RWPE2 (cell line): ENCODE data around the gene ARHGAP18.

Experiments
- ATAC-seq: fragments of 200-7000 bp; cut with Tn5 transposase; 3 replicates; pipeline ENCODE4 v1.9.1; 2021; ENCODE audit warnings: low read depth
- DNase-seq: peaks from one replicate; pipeline ENCODE4 v3.0.0-alpha.2; 2020; ENCODE audit warnings: low spot score
- H3K27ac ChIP-seq: fragments of 450-650 bp; 2 replicates; pipeline ENCODE4 v1.5.1; 2017; ENCODE audit warnings: mild to moderate bottlenecking; ENCODE audit not compliant: poor library complexity, severe bottlenecking
- H3K27me3 ChIP-seq: fragments of 250-450 bp; sonication (Bioruptor Pico); 2 replicates; pipeline ENCODE4 v1.5.1; 2021; ENCODE audit warnings: mild to moderate bottlenecking, moderate library complexity; ENCODE audit not compliant: insufficient read depth, poor library complexity, severe bottlenecking
- H3K36me3 ChIP-seq: fragments of 250-450 bp; sonication (Bioruptor Pico); 2 replicates; pipeline ENCODE4 v1.5.1; 2020; ENCODE audit warnings: low read depth, mild to moderate bottlenecking, moderate library complexity
- H3K4me1 ChIP-seq: fragments of 250-450 bp; sonication (Bioruptor Pico); 2 replicates; pipeline ENCODE4 v1.5.1; 2021; ENCODE audit warnings: mild to moderate bottlenecking, moderate library complexity; ENCODE audit not compliant: insufficient read depth, poor library complexity, severe bottlenecking
- H3K4me3 ChIP-seq: fragments of 250-450 bp; sonication (Bioruptor Pico); 2 replicates; pipeline ENCODE4 v1.5.1; 2021; ENCODE audit warnings: mild to moderate bottlenecking, moderate library complexity; ENCODE audit not compliant: severe bottlenecking
- H3K9me3 ChIP-seq: fragments of 250-450 bp; sonication (Bioruptor Pico); 2 replicates; pipeline ENCODE4 v1.5.1; 2021; ENCODE audit warnings: mild to moderate bottlenecking, moderate library complexity; ENCODE audit not compliant: severe bottlenecking
- TF ChIP-seq, protein P1 (sequence below): fragments of 450-650 bp; IDR thresholded peaks from one replicate; pipeline ENCODE4 v1.5.1; 2017; ENCODE audit warnings: mild to moderate bottlenecking, moderate library complexity; ENCODE audit not compliant: poor library complexity, severe bottlenecking

Gene ARHGAP18, protein sequence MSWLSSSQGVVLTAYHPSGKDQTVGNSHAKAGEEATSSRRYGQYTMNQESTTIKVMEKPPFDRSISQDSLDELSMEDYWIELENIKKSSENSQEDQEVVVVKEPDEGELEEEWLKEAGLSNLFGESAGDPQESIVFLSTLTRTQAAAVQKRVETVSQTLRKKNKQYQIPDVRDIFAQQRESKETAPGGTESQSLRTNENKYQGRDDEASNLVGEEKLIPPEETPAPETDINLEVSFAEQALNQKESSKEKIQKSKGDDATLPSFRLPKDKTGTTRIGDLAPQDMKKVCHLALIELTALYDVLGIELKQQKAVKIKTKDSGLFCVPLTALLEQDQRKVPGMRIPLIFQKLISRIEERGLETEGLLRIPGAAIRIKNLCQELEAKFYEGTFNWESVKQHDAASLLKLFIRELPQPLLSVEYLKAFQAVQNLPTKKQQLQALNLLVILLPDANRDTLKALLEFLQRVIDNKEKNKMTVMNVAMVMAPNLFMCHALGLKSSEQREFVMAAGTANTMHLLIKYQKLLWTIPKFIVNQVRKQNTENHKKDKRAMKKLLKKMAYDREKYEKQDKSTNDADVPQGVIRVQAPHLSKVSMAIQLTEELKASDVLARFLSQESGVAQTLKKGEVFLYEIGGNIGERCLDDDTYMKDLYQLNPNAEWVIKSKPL

DNA sequence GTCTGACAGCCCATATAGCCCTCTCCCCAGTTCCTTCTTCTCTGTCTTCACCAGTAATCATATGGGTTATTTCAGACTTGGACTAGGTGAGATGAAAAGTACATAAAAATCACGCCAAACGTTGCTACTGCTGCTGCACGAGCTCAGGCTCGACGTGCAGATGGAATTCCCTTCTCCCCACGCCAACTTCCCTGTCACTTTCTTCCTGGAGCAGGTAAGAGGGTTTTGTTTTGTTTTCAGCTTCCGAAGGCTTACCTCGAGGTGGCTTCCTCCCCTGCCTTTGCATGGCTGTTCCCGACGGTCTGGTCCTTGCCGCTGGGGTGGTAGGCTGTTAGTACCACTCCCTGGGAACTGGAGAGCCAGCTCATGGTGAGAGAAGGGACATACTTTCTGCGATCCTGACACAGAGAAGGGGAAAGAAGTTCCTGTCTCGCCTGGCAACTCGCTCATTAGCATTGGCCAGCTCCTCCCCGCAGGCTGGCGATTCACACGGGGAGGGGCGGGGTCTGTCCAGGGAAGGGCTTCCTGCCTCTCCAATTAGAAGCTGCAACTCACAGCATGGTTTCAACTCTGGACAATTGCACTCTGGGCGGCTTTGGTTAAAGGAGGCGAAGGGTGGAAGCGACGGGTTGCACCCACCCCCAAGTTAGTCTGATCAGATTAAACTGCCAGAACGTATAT is at the start of gene ARHGAP18:
Gene ARHGAP18, minus strand, starts transcription at position 409 of the 681 bp plus-strand sequence. Its CDS starts 41 bp downstream, at position 368.
- Histone ChIP-seq H3K4me1 (peaks cover 3% of the 10 kb centered on the region), H3K36me3 (peaks cover 18% of the 10 kb centered on the region), H3K9me3 (no peaks in the 10 kb centered on the region), H3K4me3 (peak within 1 kb of the TSS; percentile 48), H3K27me3 (no peaks in the 10 kb centered on the region), H3K27ac (peak within 1 kb of the TSS; percentile 65)
- DNase-seq = peak; percentile 94
- peak; percentile 97 for ATAC-seq
- TF ChIP-seq, protein P1, sequence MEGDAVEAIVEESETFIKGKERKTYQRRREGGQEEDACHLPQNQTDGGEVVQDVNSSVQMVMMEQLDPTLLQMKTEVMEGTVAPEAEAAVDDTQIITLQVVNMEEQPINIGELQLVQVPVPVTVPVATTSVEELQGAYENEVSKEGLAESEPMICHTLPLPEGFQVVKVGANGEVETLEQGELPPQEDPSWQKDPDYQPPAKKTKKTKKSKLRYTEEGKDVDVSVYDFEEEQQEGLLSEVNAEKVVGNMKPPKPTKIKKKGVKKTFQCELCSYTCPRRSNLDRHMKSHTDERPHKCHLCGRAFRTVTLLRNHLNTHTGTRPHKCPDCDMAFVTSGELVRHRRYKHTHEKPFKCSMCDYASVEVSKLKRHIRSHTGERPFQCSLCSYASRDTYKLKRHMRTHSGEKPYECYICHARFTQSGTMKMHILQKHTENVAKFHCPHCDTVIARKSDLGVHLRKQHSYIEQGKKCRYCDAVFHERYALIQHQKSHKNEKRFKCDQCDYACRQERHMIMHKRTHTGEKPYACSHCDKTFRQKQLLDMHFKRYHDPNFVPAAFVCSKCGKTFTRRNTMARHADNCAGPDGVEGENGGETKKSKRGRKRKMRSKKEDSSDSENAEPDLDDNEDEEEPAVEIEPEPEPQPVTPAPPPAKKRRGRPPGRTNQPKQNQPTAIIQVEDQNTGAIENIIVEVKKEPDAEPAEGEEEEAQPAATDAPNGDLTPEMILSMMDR = no peak

DNA sequence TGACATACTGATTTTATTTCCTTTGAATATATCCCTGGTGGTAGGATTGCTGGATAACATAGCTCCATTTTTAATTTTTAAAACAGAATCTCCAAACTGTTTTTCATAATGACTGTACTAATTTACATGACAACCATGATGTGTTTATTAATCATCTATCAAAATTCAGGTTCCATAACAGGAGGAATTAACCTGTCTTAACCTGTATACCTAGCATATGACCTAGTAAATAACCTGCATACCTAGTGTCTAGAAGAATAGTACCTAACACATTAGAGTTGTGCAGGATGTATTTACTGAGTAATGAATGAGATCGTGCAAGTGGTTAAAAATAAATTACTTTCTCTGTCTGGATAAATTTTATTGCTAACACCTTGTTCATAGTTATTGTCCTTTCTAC is 45.8 kb upstream of the ARHGAP18 start:
- ATAC-seq (no peak), DNase-seq (no peak)
- Histone ChIP-seq H3K36me3 (no peaks in the 10 kb centered on the region), H3K27ac (no peak overlapping the region), H3K4me3 (no peak overlapping the region), H3K4me1 (peaks cover 15% of the 10 kb centered on the region), H3K9me3 (no peaks in the 10 kb centered on the region), H3K27me3 (no peaks in the 10 kb centered on the region)
- TF ChIP-seq, protein P1 = no peak

DNA sequence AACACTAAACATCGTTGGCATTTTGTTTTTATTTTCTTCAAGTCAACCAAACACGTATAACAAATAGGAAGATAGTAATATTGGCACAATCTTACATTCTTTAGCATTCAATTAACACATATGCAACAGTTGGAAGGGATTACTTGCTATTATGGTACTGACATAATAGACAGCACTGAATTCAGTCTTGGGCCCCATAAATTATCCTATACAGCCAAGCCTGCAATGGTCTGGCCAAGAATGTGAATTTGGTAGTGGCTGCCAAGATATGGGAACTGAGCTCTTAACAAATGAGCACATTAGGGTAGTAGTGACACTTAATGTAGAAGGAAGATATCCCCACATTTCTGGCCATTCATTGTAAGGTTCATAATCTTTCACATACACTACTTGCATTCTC is 44.8 kb upstream of the ARHGAP18 start:
- Histone ChIP-seq H3K4me1 (peaks cover 24% of the 10 kb centered on the region), H3K9me3 (no peaks in the 10 kb centered on the region), H3K4me3 (no peak overlapping the region), H3K27me3 (no peaks in the 10 kb centered on the region), H3K36me3 (no peaks in the 10 kb centered on the region), H3K27ac (no peak overlapping the region)
- ATAC-seq (no peak), DNase-seq (no peak)
- TF ChIP-seq, protein P1 = no peak

DNA sequence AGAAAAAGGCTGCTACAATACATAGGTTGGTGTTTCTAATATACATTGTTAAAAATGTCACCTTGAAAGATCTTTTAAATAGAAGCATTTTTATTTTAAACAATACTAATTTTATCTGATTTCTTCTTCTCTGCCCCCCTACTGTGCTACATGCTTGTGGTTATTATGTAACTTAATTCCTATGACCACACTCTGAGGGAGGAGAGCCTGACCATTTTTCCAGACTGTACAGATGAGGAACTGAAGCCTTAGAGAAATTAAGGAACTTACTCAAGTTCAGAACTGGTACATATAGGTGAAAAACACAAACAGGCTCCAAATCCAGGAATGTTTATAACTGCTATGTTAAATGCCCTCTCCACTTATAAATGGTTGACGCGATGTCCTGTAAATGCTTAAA is 43.4 kb upstream of the ARHGAP18 start:
- H3K4me3 ChIP-seq = no peak overlapping the region
- ATAC-seq = no peak
- DNase-seq = no peak
- no peaks in the 10 kb centered on the region for H3K36me3 ChIP-seq
- TF ChIP-seq, protein P1 = no peak
- no peak overlapping the region for H3K27ac ChIP-seq
- H3K27me3 ChIP-seq = no peaks in the 10 kb centered on the region
- H3K9me3 ChIP-seq = no peaks in the 10 kb centered on the region
- peaks cover 37% of the 10 kb centered on the region for H3K4me1 ChIP-seq
